ENCODE data around the gene ELMOD1.

- TF ChIP-seq POLR2A (IDR thresholded peaks at IDR 0.05; ENCODE audit: low read depth, low read length): no peak
- no peak for TF ChIP-seq POLR2AphosphoS5 (IDR thresholded peaks at IDR 0.05; ENCODE audit: low read depth, low read length)
- TF ChIP-seq SPI1 (IDR thresholded peaks at IDR 0.05; ENCODE audit: low read depth, low read length): no peak
- TF ChIP-seq TAF1 (IDR thresholded peaks at IDR 0.05; ENCODE audit: low read depth, low read length): no peak
- no peak for TF ChIP-seq POU2F2 (IDR thresholded peaks at IDR 0.05; ENCODE audit: low read depth, low read length)
Measured at GRCh38 chr11:107707215-107707671, 116.3 kb downstream of the ELMOD1 start.
